ENCODE measurements around the gene ATXN2L.
"Not testable (repeated sequence)": the region's sequence is repeated elsewhere in the genome, so short reads cannot be mapped to it uniquely, and the experiment has no call there.

Gene ATXN2L

DNA sequence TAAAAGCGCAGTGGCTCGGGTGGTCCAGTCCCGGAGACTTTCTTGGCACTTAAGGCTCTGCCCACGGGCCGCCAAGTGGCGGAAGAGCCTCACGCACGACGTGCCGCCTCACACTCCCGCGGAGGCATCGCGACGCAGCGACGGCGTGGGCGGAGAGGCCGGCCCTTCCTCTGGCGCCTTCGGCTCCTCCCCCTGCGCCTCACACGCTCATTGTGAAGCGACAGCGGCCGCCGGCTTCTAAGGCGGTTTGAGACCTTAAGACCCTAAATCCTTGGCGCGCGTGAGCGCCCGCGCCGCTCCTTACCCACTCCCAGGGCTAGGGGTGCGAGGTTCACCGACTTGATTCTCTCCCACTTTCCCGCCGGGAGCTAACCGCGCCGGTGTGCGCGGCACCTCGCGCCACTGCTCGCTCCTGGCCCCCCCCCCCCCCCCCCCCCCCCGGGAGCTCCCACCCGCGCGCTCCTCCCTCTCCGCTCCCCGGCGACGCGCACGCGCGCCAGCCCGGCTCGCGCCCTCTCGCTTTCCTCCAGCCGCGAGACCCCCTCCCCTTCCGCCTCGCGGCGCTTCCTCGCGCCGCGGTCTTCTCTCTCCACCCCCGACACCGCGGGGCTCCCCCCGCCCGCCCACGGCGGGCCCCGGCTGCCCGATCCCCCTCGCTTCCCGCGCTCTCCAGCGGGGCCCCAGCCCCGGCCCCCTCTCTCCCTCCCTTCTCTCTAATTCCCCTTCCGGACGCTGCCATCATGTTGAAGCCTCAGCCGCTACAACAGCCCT, at the start of gene ATXN2L:
ATXN2L (plus strand) TSS at position 480 of the 771 bp plus-strand sequence; CDS start at position 741, 261 bp downstream.
- peak; percentile 95 to 97 for DNase-seq

- not testable (repeated sequence) for DNase-seq
These were observed 41.1 kb upstream of the ATXN2L start for GRCh38 chr16:28781697-28782096.

- not testable (repeated sequence) for DNase-seq
These were observed 40.4 kb upstream of the ATXN2L start for GRCh38 chr16:28782357-28782756.

DNA sequence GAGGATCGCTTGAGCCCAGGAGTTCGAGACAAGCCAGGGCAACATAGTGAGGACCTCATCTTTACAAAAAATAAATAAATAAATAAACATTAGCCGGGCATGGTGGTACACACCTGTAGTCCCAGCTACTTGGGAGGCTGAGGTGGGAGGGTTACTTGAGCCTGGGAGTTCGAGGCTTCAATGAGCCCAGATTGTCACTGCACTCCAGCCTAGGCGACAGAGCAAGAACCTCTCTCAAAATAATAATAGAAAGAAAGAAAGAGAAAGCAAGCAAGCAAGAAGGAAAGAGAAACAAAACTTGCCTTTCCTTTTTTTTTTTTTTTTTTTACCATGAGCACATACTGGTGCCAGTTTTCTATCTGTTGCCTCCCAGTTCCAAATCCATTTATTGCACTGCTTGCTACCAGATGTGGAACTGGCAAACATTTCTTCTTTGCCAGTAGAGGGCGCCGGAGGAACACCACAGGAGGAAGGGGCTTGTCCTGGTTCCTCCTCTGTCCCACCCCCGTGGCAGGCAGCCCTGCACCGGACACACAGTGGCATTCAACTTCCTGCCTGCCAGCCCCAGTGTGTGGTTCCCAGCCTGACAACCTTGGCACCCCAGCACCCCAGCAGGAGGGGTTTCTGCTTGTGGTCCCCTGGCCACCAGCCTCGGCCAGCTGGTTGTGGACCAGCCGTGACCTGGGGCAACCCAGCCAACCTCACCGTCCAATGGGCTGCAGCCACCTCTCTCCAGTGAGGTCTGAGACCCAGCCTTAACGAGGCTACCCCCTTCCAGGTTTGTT, 20.4 kb upstream of the ATXN2L start:
- peak; percentile 45 to 78 for DNase-seq

DNA sequence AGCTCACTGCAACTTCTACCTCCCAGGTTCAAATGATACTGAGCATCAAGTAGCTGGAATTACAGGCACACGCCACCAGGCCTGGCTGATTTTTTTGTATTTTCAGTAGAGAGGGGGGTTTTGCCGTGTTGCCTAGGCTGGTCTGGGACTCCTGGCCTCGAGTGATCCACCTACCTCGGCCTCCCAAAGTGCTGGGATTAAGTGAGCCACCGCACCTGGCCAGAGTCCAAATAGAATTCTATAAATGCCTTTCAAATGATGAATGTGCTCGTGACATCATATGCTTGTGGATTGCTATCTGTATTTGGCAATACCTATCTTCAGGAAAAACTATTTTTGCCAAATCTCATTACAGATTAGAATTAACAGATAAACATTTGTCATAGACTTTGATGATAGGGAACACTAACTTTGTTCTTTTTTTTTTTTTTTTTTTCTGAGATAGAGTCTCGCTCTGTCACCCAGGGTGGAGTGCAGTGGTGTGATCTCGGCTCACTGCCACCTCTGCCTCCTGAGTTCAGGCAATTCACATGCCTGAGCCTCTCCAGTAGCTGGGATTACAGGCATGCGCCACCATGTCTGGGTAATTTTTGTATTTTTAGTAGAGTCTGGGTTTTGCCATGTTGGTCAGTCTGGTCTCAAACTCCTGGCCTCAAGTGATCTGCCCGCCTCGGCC, 15.2 kb upstream of the ATXN2L start:
- DNase-seq, result not testable (repeated sequence)

DNA sequence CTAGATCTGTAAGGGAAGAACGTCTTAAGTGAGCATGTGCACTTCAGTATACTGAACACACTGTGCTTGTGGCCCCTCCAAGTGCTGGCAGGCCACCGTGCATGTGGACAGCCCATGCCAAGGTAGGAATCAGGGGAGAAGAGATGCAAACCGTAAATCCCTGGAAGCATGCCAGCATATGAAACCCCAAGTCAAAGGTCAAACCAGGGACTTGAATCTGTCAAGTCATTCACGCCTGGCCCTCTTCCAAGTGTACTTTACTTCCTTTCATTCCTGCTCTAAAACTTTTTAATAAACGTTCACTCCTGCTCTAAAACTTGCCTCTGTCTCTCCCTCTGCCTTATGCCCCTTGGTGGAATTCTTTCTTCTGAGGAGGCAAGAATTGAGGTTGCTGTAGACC, 2.8 kb upstream of the ATXN2L start:
- no peak for DNase-seq

DNA sequence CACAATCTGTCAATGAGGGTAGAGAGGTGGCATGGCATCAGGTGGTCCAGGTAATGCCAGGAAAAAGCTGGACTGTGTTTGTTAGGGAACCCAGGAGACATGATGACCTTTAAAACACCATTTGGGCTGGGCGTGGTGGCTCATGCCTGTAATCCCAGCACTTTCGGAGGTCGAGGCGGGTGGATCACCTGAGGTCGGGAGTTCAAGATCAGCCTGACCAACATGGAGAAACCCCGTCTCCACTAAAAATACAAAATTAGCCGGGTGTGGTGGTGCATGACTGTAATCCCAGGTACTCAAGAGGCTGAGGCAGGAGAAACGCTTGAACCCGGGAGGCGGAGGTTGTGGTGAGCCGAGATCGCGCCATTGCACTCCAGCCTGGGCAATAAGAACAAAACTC, 2.3 kb upstream of the ATXN2L start:
- DNase-seq, result not testable (repeated sequence)

GRCh38 chr16:28821874-28822519, 802 bp upstream of the ATXN2L start:
- no peak for DNase-seq

DNA sequence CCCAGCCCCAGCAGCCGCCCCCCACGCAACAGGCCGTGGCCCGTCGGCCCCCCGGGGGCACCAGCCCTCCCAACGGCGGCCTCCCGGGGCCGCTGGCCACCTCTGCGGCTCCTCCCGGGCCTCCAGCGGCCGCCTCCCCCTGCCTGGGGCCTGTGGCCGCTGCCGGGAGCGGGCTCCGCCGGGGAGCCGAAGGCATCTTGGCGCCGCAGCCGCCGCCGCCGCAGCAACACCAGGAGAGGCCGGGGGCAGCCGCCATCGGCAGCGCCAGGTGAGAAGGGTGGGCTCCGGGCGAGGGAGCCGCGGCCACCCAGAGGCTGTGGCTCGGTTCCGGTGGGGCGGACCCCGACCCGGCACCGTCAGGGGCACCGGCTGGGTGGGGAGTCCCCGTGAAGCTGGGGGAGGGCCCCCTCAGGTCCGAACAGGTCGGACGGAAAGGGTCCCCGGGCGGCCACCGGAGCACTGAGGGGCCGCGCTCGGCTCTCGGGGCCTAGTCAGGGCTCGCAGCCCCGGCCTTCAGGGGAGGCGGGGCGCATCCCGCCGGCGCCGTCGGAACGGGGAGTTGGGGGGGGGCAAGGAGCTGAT, 583 bp downstream of the ATXN2L start:
- DNase-seq, result no peak

DNA sequence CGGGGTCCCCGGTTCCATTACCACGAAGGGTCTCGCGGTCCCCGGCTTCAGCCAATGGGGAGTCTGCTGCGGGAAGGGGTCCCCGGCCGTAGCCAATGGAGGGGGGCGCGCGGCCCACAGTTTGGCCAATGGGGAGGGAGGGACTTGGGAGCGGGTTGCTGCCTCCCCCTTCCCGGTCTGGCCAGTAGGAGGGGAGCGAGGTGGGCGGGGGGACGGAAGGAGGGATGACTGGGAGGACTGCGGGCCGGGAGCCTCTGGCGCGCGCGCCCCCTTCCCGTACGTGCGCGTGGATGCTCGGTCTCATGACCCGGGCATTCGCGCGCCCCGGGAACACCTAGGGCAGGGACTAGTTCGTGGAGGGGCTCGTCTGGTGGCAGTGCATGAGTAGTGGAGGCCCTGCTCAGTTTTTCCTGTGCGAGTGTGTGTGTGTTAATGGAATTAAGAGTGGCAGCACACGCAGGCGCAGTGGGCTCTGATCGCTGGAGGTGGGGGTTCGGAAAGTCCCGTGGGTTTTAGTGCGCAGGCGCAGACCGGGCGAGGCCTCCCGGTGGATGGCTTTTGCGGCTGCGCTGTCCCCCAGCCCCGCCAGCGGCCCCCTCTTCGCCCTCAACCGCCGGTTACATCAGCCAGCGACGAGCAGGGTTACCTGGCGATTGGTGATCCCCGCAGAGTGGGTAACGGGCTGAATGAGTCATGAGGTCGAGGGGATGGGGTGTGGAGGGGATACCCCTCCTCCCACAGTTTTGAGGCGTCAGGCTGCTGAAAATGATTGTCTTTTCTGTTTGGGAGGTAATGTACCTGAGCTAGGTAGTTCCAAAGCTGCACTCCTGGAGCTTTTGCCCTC, 1.3 kb downstream of the ATXN2L start:
- peak; percentile 96 to 97 for DNase-seq

GRCh38 chr16:28824717-28824973, 1.8 kb downstream of the ATXN2L start:
- no peak for DNase-seq

- DNase-seq, result no peak
These were observed 3.3 kb downstream of the ATXN2L start for GRCh38 chr16:28826141-28826540.

- no peak for DNase-seq
These were observed 6.9 kb downstream of the ATXN2L start for GRCh38 chr16:28829747-28830146.

DNA sequence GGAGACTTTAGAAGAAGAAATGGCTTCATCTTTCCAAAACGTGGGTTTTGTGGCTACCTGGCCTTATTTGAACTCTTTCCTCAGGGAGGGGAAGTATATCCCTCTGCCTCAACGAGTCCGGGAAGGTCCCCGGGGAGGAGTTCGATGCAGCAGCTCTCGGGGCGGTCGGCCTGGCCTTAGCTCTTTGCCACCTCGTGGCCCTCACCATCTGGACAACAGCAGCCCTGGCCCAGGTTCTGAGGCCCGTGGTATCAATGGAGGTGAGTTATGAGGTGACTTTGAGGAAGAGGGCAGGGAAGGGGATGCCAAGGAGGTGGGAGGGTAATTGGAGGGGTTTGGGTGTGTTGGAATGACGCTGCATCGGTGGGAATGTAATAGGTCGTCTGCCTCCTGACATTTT, 7.7 kb downstream of the ATXN2L start:
- no peak for DNase-seq

GRCh38 chr16:28834349-28834748, 11.6 kb downstream of the ATXN2L start:
- no peak for DNase-seq

GRCh38 chr16:28834873-28835863, 12.4 kb downstream of the ATXN2L start:
- DNase-seq, result no peak

GRCh38 chr16:28835864-28836760, 13.3 kb downstream of the ATXN2L start:
- no peak for DNase-seq

DNA sequence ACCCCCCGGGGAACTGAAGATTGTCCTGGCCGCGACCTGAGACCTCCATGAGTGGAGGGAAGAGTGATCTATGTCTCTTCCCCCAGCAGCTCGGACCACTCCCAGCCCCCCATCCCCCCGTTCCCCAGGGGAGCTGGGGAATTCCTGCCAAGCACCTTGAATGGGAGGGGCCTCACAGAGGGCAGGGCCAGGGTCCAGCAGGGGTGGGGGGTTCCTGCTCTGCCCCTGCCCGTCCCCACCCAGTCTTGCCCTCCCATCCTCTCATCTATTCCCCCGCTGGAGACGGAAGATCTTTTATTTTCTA, 13.9 kb downstream of the ATXN2L start:
- no peak for DNase-seq

- no peak for DNase-seq
These were observed 15.1 kb downstream of the ATXN2L start for GRCh38 chr16:28837672-28838557.

Data from stimulated activated CD4-positive, alpha-beta T cell treated with anti-CD3 and anti-CD28 coated beads, Interleukin-2, amount 100 ng/mL, for 24 hours (primary cell).